ENCODE data around the gene SLC6A4. TPM values are rescaled to one million over a fixed set of nuclear protein-coding genes. Genes with fewer than 3 reads are reported as not detected.

Gene SLC6A4
- total and polyA plus RNA-seq, 2 donors (not counting 3 experiments of a cell fraction or from before 2014, with no cell fraction given): 0.25 TPM; not detected in 1

- DNase-seq (ENCODE audit: low read depth, low spot score) (no peak), FAIRE-seq (no peak)
- H3K4me1 ChIP-seq (ENCODE audit: control insufficient read depth, extremely low read depth, insufficient read depth, low read length): peaks cover 8% of the 10 kb centered on the region
- POLR2A ChIA-PET: no interaction called here
- no peaks in the 10 kb centered on the region for H3K36me3 ChIP-seq (ENCODE audit: control insufficient read depth in 2 of 2, extremely low read depth in 1 of 2, insufficient read depth in 2 of 2, low read length in 2 of 2)
- no peak overlapping the region for H3K27ac ChIP-seq (ENCODE audit: insufficient read depth, low read depth, low read length)
- H3K79me2 ChIP-seq (ENCODE audit: control insufficient read depth, insufficient read depth, low read length): no peaks in the 10 kb centered on the region
- dilution Hi-C loops (cut with MboI; ENCODE audit: extremely low pct_ligation_motif_present, low sequenced_read_pairs): no loop called here
- no TSS peak for BruUV-seq (replicated peaks)
- no peaks in the 10 kb centered on the region for H4K20me1 ChIP-seq (replicated peaks; ENCODE audit: control insufficient read depth, extremely low read depth, insufficient read depth, low read length)
- intact Hi-C loops (cut with micrococcal nuclease): loop anchor here (1.0 to 5.0 kb wide), 2 partner anchors 110 to 133 kb away; no protein-coding TSS in a partner anchor
- no peak overlapping the region for H2AFZ ChIP-seq (ENCODE audit: low read depth, low read length)
- H3K9ac ChIP-seq (replicated peaks; ENCODE audit: extremely low read depth, insufficient read depth, low read length): no peak overlapping the region
- H3K9me1 ChIP-seq (replicated peaks; ENCODE audit: control insufficient read depth, extremely low read depth, insufficient read depth, low read length): no peaks in the 10 kb centered on the region
- TF ChIP-seq MAX (IDR thresholded peaks at IDR 0.05; ENCODE audit: insufficient read depth, insufficient read length): no peak
- no peak for TF ChIP-seq JUN (IDR thresholded peaks at IDR 0.05; ENCODE audit: borderline replicate concordance, insufficient read depth, insufficient read length, low read depth)
- no peak for TF ChIP-seq FOS (IDR thresholded peaks at IDR 0.05; ENCODE audit: borderline replicate concordance, insufficient read depth, low read length)
- no peak for TF ChIP-seq GATA2 (IDR thresholded peaks at IDR 0.05; ENCODE audit: insufficient read depth, insufficient read length, low read depth, low read length)
- no peak for TF ChIP-seq POLR2A (IDR thresholded peaks at IDR 0.05; ENCODE audit: low read depth, low read length)
- TF ChIP-seq, protein P1, sequence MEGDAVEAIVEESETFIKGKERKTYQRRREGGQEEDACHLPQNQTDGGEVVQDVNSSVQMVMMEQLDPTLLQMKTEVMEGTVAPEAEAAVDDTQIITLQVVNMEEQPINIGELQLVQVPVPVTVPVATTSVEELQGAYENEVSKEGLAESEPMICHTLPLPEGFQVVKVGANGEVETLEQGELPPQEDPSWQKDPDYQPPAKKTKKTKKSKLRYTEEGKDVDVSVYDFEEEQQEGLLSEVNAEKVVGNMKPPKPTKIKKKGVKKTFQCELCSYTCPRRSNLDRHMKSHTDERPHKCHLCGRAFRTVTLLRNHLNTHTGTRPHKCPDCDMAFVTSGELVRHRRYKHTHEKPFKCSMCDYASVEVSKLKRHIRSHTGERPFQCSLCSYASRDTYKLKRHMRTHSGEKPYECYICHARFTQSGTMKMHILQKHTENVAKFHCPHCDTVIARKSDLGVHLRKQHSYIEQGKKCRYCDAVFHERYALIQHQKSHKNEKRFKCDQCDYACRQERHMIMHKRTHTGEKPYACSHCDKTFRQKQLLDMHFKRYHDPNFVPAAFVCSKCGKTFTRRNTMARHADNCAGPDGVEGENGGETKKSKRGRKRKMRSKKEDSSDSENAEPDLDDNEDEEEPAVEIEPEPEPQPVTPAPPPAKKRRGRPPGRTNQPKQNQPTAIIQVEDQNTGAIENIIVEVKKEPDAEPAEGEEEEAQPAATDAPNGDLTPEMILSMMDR (IDR thresholded peaks at IDR 0.05; ENCODE audit: extremely low read depth in 1 of 2, insufficient read depth in 1 of 2, low read depth in 1 of 2, low read length in 2 of 2): no peak
- no peak for TF ChIP-seq POLR2AphosphoS5 (IDR thresholded peaks at IDR 0.05; ENCODE audit: insufficient read depth, low read depth, low read length)
- TF ChIP-seq EZH2 (IDR thresholded peaks at IDR 0.05; ENCODE audit: borderline replicate concordance, low read depth, low read length, severe bottlenecking): no peak
- TF ChIP-seq MYC (IDR thresholded peaks at IDR 0.05; ENCODE audit: low read depth, low read length): no peak
- H3K27me3 ChIP-seq (ENCODE audit: control insufficient read depth in 2 of 2, insufficient read depth in 2 of 2, low read length in 2 of 2): peaks cover 49 to 51% of the 10 kb centered on the region in 2 experiments
- H3K4me2 ChIP-seq (ENCODE audit: insufficient read depth, low read length): no peak overlapping the region
- CTCF ChIA-PET: interaction anchor here (1.0 to 5.2 kb wide), 16 partner anchors 9 to 146 kb away, joined by 3 to 73 read pairs (median 5); no protein-coding TSS in a partner anchor
- no peaks in the 10 kb centered on the region for H3K9me3 ChIP-seq (replicated peaks; ENCODE audit: control insufficient read depth, insufficient read depth, low read length)
- no peak overlapping the region for H3K4me3 ChIP-seq (replicated peaks in 1 of 3; ENCODE audit: insufficient read depth in 1 of 3, low read depth in 1 of 3, low read length in 3 of 3)
These were observed 2.0 kb upstream of the SLC6A4 start for GRCh38 chr17:30237296-30238002.
